GM19193 (cell line): ENCODE results near the gene PRUNE2.

Experiments
- POLR2A ChIP-seq: IDR thresholded peaks from 4 replicates; pipeline ENCODE4 v1.6.1; 2011; ENCODE audit not compliant: insufficient read depth, insufficient read length; ENCODE audit errors: extremely low read depth

PRUNE2 gene

GRCh38 chr9:76598981-76599380, 306.9 kb downstream of the PRUNE2 start:
- TF ChIP-seq POLR2A = no peak

GRCh38 chr9:76595645-76596044, 310.3 kb downstream of the PRUNE2 start:
- TF ChIP-seq POLR2A = no peak

GRCh38 chr9:76594764-76595424, 311.0 kb downstream of the PRUNE2 start:
- TF ChIP-seq POLR2A = no peak

- TF ChIP-seq POLR2A = no peak
These were observed 313.0 kb downstream of the PRUNE2 start for GRCh38 chr9:76592974-76593347.

- no peak for TF ChIP-seq POLR2A
These were observed 313.6 kb downstream of the PRUNE2 start for GRCh38 chr9:76592091-76592973.

GRCh38 chr9:76591256-76591950, 314.5 kb downstream of the PRUNE2 start:
- TF ChIP-seq POLR2A = no peak

GRCh38 chr9:76588316-76588715, 317.6 kb downstream of the PRUNE2 start:
- no peak for TF ChIP-seq POLR2A

- TF ChIP-seq POLR2A = no peak
These were observed 319.3 kb downstream of the PRUNE2 start for GRCh38 chr9:76586390-76587314.

- TF ChIP-seq POLR2A = no peak
These were observed 320.2 kb downstream of the PRUNE2 start for GRCh38 chr9:76585487-76586389.

- TF ChIP-seq POLR2A = no peak
These were observed 322.7 kb downstream of the PRUNE2 start for GRCh38 chr9:76583256-76583655.

- no peak for TF ChIP-seq POLR2A
These were observed 324.2 kb downstream of the PRUNE2 start for GRCh38 chr9:76581731-76582130.

- no peak for TF ChIP-seq POLR2A
These were observed 325.1 kb downstream of the PRUNE2 start for GRCh38 chr9:76580820-76581219.

GRCh38 chr9:76580188-76580587, 325.7 kb downstream of the PRUNE2 start:
- TF ChIP-seq POLR2A = no peak
